ENCODE data around the gene FAM193A. TPM values are rescaled to one million over a fixed set of nuclear protein-coding genes. Genes with fewer than 3 reads are reported as not detected.

Gene FAM193A
- total RNA-seq, 1 donor from 2014 or later, result 14.6 TPM

DNA sequence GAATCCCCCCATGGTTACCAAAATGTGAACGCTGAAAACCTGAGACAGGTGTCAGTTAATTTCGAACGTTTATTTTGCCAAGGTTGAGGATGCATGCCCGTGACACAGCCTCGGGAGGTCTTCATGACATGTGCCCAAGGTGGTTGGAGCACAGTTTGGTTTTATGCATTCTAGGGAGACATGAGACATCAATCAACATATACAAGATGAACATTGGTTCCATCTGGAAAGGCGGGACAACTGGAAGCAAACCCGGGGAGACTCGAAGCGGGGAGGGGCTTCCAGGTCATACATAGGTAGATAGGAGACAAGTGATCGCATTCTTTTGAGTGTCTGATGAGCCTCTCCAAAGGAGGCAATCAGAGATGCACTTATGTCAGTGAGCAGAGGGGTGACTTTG is 245.5 kb downstream of the FAM193A start:
- no peak for DNase-seq (ENCODE audit: low read depth)
- H3K4me3 ChIP-seq (ENCODE audit: low read depth, low read length), result no peak overlapping the region
- TF ChIP-seq, protein P1, sequence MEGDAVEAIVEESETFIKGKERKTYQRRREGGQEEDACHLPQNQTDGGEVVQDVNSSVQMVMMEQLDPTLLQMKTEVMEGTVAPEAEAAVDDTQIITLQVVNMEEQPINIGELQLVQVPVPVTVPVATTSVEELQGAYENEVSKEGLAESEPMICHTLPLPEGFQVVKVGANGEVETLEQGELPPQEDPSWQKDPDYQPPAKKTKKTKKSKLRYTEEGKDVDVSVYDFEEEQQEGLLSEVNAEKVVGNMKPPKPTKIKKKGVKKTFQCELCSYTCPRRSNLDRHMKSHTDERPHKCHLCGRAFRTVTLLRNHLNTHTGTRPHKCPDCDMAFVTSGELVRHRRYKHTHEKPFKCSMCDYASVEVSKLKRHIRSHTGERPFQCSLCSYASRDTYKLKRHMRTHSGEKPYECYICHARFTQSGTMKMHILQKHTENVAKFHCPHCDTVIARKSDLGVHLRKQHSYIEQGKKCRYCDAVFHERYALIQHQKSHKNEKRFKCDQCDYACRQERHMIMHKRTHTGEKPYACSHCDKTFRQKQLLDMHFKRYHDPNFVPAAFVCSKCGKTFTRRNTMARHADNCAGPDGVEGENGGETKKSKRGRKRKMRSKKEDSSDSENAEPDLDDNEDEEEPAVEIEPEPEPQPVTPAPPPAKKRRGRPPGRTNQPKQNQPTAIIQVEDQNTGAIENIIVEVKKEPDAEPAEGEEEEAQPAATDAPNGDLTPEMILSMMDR (conservative IDR thresholded peaks at IDR 0.05; ENCODE audit: low read depth, low read length), result no peak

Other genes starting within 250 kb of the FAM193A start
- gene ZFYVE28, start 118.0 kb upstream of the FAM193A start, total RNA-seq, result 0.58 and 1.8 TPM in 2 replicates
- not detected in 2 replicates for gene CFAP99, start 117.7 kb upstream of the FAM193A start, total RNA-seq
- gene RNF4, start 67.5 kb upstream of the FAM193A start, total RNA-seq, result 51.4 and 86.7 TPM in 2 replicates
- 76.7 and 77.4 TPM in 2 replicates for gene TNIP2, start 219.7 kb downstream of the FAM193A start, total RNA-seq

All from epithelial cell of proximal tubule (primary cell).